Nucleus accumbens (tissue), 56 donors: Measurements from ENCODE around the gene MTURN.
"Not testable (repeated sequence)": the region's sequence is repeated elsewhere in the genome, so short reads cannot be mapped to it uniquely, and the experiment has no call there.

Experiments used
- DNase-seq, 56 donors: peaks; one replicate each; lab custom pipeline; 2025; lab: John Stamatoyannopoulos, UW

The MTURN gene

DNA sequence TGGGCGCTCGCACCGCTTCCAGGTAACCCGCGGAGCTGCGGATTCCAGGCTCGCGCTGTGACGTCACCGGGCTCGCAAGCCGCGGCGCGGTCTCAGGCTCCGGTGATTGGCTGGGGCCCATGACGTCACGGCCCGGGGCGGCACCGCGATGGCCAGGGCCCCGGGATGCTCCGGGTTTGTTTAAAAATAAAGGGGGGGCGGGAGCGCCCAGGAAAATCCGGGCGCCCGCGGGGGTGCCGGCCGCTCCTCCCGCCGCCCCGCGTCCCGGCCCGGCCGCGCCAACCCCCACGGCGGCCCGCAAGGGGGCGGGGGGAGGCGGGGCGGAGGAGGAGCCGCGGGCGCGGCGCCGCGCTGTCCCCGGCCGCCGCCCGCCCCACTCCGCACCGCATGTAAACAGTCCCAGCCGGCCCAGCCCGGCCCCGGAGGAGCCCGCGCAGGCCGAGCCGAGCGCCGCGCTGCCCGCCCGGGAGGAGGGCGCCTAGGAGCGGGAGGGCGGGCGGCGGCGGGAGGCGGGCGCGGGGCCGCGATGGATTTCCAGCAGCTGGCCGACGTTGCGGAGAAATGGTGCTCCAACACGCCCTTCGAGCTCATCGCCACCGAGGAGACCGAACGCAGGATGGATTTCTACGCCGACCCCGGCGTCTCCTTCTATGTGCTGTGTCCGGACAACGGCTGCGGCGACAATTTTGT lies at the start of gene MTURN:
Gene MTURN, plus strand, starts transcription at position 376 of the 690 bp plus-strand sequence. Its CDS starts 151 bp downstream, at position 527.
- DNase-seq = peak in 55 of 56 donors; percentile 50 to 95 (median 83)

DNA sequence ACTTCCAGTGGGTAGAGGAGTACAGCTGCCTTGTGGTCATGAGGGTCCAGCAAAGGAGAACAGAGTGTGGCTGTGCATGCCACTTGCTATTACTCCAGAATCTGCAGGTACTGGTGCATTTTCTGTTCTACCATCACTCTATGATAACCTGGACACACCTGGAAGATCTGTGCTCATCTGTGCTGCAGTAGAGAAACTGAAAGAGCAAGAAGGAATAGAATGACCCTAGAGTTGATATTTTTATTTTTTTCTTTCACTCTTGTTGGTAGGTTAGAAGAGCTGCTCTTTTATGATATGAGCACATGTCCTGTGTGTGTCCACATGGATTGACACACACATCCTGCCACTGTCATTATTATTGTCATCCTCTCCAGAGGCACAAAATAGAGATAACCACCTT lies 48.3 kb upstream of the MTURN start:
- DNase-seq = no peak

DNA sequence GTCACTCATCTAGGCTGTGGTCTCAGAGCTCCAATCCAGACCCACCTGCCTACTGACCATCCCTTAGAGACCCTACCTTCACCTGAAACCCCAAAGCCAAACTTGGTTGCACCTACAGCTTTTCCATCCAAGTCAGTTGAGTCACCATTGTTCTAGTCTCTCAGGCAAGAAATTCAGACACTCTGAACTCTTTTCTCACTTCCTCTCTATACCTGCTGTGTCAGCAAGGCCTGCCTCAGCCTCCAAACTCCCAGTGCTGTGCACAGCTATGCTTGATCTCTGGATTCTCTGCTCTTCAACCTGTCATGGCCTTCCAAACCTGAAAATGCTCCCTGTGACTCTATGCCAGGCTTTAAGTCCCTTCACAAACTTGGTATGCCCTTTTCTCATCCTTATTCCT lies 47.4 kb upstream of the MTURN start:
- no peak for DNase-seq

DNA sequence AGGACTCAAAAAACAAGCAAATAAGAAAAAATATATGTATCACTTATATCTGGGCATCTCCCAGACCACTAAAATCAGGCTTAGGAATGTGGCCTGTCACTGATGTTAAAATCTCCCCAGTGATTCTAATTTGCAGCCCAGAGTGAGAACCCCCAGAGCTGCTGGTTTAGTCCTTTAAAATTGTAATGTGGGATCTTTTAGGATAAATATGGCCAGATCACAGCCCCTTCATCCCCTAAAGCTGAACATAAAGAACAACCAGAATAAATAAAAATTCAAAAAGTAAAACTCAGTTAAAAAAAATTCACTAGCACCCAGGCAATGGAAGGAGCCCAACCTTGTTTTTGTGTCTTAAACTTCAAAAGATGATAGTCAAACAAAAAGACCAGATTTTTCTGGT lies 46.4 kb upstream of the MTURN start:
- no peak for DNase-seq

DNA sequence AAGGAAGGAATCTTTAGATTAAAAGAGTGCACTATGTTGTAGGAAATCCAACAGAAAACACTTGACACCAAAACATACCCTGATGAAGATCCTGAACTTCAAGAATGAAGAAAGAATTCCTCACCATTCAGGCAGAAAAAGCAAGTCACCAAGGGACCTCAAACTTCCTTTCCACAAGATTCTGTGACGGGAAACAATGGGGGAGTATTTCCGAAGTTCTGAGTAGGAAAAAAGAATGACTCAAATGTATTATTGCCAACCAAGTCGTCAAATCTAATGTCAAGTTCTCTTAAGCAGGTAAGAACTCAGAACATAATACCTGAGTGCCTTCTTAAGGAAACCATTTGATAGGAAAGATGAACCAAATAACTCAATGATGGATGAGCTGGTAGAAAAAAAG lies 44.7 kb upstream of the MTURN start:
- DNase-seq = no peak

GRCh38 chr7:30091491-30091912 lies 43.3 kb upstream of the MTURN start:
- no peak for DNase-seq

DNA sequence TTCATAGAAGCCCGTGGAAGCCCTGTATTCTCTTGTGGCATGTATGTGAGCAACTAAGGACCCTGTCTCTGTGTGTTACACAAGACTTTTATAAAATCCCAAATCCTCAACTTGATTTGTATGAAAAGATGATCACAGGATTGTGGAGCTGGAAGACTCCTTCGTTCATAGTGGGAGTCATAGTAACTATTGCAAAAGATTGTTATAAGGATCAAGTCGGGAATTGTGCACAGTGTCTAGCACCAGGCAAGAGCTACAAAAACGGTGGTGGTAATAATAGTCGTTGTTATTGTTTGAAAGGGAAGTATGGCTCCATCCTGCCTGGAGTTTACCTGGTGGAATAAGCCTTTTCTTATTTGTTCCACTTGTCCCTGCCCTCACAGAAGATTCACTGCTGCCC lies 42.8 kb upstream of the MTURN start:
- no peak for DNase-seq

GRCh38 chr7:30093420-30093952 lies 41.3 kb upstream of the MTURN start:
- no peak for DNase-seq

DNA sequence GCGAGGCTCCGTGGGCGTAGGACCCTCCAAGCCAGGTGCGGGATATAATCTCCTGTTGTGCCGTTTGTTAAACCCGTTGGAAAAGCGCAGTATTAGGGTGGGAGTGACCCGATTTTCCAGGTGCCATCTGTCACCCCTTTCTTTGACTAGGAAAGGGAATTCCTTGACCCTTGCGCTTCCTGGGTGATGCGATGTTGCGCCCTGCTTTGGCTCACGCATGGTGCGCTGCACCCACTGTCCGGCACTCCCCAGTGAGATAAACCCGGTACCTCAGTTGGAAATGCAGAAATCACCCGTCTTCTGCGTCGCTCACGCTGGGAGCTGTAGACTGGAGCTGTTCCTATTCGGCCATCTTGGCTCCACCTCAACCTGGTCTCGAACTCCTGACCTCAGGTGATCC lies 36.2 kb upstream of the MTURN start:
- DNase-seq = not testable (repeated sequence)

- DNase-seq = no peak
These were observed 32.5 kb upstream of the MTURN start for GRCh38 chr7:30102281-30102680.

DNA sequence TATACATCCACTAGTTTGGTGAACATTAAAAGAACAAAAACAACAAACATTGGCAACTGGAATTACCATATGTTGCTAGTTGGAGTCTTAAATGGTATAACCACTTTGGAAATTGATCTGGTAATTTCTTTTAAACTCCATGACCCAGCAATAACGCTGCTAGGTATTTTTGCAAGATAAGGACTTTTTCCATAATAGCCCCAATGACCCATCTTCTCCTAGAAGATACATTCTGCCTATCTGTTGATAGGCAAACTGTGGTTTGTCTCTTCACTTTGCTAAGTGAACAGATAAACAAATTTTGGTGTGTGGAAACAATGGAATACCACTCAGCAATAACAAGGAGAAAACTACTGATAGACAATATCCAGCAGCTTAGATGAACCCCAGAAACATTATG lies 30.6 kb upstream of the MTURN start:
- DNase-seq = no peak

GRCh38 chr7:30112103-30112713 lies 22.6 kb upstream of the MTURN start:
- no peak for DNase-seq

DNA sequence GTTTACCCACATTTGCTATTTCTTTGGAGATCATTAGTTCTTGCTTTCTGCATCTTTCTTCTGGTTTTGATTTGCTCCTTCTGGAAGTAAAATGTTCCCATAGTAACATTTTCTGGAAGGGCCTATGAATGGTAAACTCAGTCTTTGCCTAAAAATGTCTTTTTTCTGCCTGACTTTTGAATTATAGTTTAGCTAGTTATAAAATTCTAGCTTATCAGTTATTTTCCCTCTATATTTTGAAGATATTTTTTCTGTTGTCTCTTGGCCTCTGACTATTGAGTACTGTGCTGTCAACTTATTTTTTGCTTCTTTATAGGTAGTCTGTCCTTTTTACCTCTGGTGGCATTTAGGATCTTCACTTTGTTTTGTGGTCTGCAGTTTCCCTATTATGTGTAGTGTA lies 21.6 kb upstream of the MTURN start:
- DNase-seq = no peak

- peak in 5 of 56 donors; percentile 8 to 29 (median 23) for DNase-seq
These were observed 20.1 kb upstream of the MTURN start for GRCh38 chr7:30114536-30115238.

DNA sequence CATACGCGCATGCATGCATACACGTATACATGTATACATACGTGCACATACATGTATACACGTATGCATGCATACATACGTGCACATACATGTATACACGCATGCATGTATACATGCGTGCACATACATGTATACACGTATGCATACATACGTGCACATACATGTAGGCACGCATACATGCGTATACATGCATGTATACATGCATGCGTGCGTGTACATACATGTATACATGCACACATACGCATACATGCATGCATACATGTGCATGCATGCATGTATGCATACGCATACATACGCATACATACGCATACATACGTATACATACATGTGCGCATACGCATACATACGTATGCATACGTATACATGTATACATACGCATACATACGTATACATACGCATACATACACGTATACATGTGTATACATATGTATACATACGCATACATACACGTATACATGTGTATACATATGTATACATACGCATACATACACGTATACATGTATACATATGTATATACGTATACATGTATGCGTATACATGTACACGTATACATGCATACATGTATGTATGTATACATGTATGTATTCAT lies 19.0 kb upstream of the MTURN start:
- DNase-seq = no peak

DNA sequence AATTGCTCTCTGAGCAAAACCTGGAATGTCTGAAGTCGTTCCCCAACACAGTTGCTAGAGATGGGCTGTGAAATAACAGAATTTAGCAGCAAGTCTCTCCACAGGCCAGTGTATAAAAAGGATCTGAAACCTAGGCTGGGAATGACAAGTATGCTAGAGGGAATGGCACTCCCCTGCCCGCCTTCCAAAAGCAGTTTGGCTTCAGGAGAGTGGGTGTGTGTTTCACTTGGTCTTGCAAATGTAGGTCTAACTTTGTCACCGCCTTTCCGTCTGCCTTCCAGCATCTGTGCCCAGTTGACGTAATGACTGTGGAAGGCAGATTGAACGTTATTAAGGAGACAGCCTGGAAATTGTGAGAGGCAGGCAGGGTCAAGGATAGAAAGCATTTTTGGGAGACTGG lies 18.0 kb upstream of the MTURN start:
- DNase-seq = no peak

DNA sequence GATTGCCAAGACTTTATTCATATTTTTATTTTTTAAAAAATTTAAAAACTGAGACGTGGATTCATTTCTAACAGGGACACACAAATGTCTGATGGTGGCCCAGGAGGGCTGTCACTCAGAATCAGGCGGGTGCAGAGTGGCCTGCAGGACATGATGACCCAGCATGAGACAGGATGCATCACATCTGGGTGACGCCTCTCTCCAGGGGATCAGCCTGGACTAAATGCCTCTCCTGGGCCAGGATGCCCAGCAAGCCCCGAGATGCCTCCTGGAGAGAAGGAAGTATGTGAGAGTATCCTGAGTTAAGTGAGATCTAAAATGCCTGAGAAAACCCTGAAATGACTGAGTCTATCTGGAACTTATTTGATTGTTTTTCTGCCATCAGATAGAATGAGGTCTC lies 16.9 kb upstream of the MTURN start:
- no peak for DNase-seq

DNA sequence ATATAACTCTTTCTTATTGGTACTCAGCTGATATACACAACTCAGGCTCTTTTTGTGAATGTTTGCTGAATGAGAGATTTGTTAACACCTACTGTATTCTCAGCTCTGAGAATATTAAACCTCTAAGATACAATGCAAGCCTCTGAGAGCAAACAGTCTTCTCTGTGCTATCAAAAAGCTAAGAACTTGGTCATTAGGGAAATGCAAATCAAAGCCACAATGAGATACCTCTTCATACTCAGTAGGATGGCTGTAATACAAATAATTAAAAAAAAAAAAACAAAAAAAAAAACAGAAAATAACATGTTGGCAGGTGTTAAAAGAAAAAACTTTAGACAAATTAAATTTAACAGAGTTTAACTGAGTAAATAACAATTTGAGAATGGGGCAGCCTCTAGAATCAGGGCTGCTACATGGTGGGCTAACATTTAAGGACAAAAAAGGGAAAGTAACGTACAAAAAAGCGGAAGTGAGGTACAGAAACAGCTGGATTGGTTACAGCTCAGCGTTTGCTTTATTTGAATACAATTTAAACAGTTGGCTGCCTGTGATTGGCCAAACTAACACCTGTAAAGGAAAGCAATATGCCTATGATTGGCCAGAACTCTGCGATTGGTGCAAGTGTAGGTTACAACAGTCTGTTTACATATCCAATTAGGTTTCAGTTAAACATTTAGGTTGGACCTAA lies 14.8 kb upstream of the MTURN start:
- DNase-seq = no peak

DNA sequence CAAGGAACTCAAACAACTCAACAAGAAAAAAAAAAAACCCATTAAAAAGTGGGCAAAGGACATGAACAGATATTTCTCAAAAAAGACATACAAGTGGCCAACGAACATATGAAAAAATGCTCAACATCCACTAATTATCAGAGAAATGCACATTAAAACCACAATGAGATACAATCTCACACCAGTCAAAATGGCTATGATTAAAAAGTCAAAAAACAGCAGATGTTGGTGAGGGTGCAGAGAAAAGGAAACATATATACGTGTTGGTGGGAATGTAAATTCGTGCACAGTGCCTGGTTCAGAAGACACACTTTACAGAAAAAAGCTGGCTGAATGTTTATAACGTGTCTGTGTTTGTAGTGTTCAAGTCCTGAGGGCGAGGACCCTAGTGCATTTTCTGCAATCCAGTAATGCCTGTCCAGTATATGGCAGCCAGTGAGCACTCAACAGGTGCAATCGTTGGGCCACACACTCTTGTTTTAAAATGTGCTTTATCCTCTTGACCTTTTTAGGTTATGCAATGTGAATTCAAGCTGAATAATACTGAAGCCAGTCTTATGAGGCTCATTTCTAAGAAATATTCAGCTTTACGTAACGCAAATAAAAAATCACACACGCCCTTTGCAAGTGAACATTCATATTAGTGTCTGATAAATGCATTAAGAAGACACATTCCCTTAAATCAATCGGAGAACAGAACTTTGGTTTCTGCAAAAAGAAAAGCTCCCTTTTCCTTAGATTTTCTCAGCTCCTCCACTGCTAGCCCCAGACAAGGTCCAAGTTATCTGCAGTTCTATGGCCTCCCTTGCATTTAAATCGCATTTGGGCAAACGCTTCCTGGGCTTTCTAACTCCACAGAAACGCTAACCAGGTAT lies 813 bp upstream of the MTURN start:
- no peak for DNase-seq
